A673 (cell line): ENCODE data around the gene ITGAV.

Experiments used
- CTCF ChIP-seq: fragments of 300-800, 200-600 bp; sonication (generic); conservative IDR thresholded peaks from 2 replicates; pipeline ENCODE4 v1.5.1; 2017; ENCODE audit warnings: low read depth, mild to moderate bottlenecking, antibody characterized with exemption, low read length, moderate library complexity, mixed read lengths
- EZH2 ChIP-seq: fragments of 200-600 bp; sonication (generic); IDR thresholded peaks from 2 replicates; pipeline ENCODE4 v1.6.1; 2017; ENCODE audit warnings: borderline replicate concordance, low read depth, mild to moderate bottlenecking, mixed read lengths, antibody characterized with exemption, low read length; ENCODE audit not compliant: poor library complexity, severe bottlenecking

GRCh38 chr2:186718903-186719302, 129.0 kb downstream of the ITGAV start:
- no peak for TF ChIP-seq CTCF
- TF ChIP-seq EZH2, result no peak
